Muscle of leg (tissue), 11 donors: ENCODE data around the gene PHACTR1. TPM values are rescaled to one million over a fixed set of nuclear protein-coding genes. Genes with fewer than 3 reads are reported as not detected.
"Not testable (repeated sequence)": the region's sequence is repeated elsewhere in the genome, so short reads cannot be mapped to it uniquely, and the experiment has no call there.

Source experiments
- DNase-seq: peaks from one replicate; pipeline ENCODE4 v3.0.0; 2013
- H3K27ac ChIP-seq: one replicate; pipeline ENCODE4 v1.5.1; 2013; ENCODE audit warnings: mild to moderate bottlenecking, low read length, control low read depth
- H3K27me3 ChIP-seq: one replicate; pipeline ENCODE4 v1.6.1; 2013; ENCODE audit warnings: low read length; ENCODE audit not compliant: control insufficient read depth, insufficient read depth
- H3K36me3 ChIP-seq: one replicate; pipeline ENCODE4 v1.6.1; 2013; ENCODE audit warnings: low read length; ENCODE audit not compliant: control insufficient read depth, insufficient read depth
- H3K4me1 ChIP-seq: one replicate; pipeline ENCODE4 v1.6.1; 2013; ENCODE audit warnings: low read length; ENCODE audit not compliant: control insufficient read depth, insufficient read depth
- H3K4me3 ChIP-seq: one replicate; pipeline ENCODE4 v1.5.1; 2013; ENCODE audit warnings: low read length, control low read depth
- H3K9me3 ChIP-seq: replicated peaks from 2 replicates; pipeline ENCODE4 v1.6.1; 2013; ENCODE audit warnings: low read depth, low read length; ENCODE audit not compliant: control insufficient read depth
- WGBS: methylation state at CpG from one replicate; pipeline ENCODE4 v1.1.5; 2013; ENCODE audit warnings: missing lambda C conversion rate; ENCODE audit not compliant: insufficient coverage; 5-methylcytosine and 5-hydroxymethylcytosine counted together
- polyA plus RNA-seq, 8 donors: library from polyadenylated mRNA; unstranded; fragments of 120-200 nt; gene quantifications; one replicate each; pipeline versions ENCODE4 v1.2.1 to v1.2.3, GENCODE V29; 2013; ENCODE audit warnings: inconsistent platforms in 1 of 8, low replicate concordance in 1 of 8; ENCODE audit not compliant: insufficient read length in 8 of 8, insufficient read depth in 1 of 8
- total RNA-seq: library from RNA; stranded (reverse); fragments of 120-200 nt; gene quantifications from one replicate; pipeline ENCODE4 v1.2.4, GENCODE V29; 2013

PHACTR1 gene
- total and polyA plus RNA-seq, 9 donors, result 3.8 to 9.4 (median 4.6) TPM

GRCh38 chr6:12714022-12714421 is 2.5 kb upstream of the PHACTR1 start:
- Histone ChIP-seq H3K27me3 (no peaks in the 10 kb centered on the region), H3K36me3 (no peaks in the 10 kb centered on the region), H3K9me3 (no peaks in the 10 kb centered on the region), H3K4me3 (no peak overlapping the region), H3K27ac (no peak overlapping the region), H3K4me1 (no peaks in the 10 kb centered on the region)
- no peak for DNase-seq

GRCh38 chr6:12715437-12715836 is 1.1 kb upstream of the PHACTR1 start:
- no peak for DNase-seq
- H3K27me3 ChIP-seq, result no peaks in the 10 kb centered on the region
- WGBS, result no CpG with 5 or more reads among the region's 2 CpGs

GRCh38 chr6:12717356-12717755 is 789 bp downstream of the PHACTR1 start:
- Histone ChIP-seq H3K9me3 (no peaks in the 10 kb centered on the region), H3K27me3 (no peaks in the 10 kb centered on the region), H3K4me1 (no peaks in the 10 kb centered on the region), H3K4me3 (no peak overlapping the region), H3K36me3 (no peaks in the 10 kb centered on the region), H3K27ac (no peak overlapping the region)
- no peak for DNase-seq
- 11% methylated on average over 1 of the region's 9 CpGs for WGBS

More at GRCh38 chr6:12715437-12715836, 1.1 kb upstream of the PHACTR1 start:
- Histone ChIP-seq H3K9me3 (no peaks in the 10 kb centered on the region), H3K36me3 (no peaks in the 10 kb centered on the region), H3K4me1 (no peaks in the 10 kb centered on the region), H3K27ac (no peak overlapping the region), H3K4me3 (no peak overlapping the region)

- Histone ChIP-seq H3K9me3 (no peaks in the 10 kb centered on the region), H3K4me1 (no peaks in the 10 kb centered on the region), H3K27me3 (no peaks in the 10 kb centered on the region), H3K36me3 (no peaks in the 10 kb centered on the region), H3K27ac (no peak overlapping the region), H3K4me3 (no peak overlapping the region)
- WGBS, result 6% methylated on average over 5 of the region's 9 CpGs
- DNase-seq, result peak; percentile 2
These were observed 1.4 kb downstream of the PHACTR1 start for GRCh38 chr6:12718015-12718414.

GRCh38 chr6:12719017-12719416 is 2.5 kb downstream of the PHACTR1 start:
- H3K4me3 ChIP-seq, result no peak overlapping the region
- no peak overlapping the region for H3K27ac ChIP-seq
- WGBS, result no CpG with 5 or more reads among the region's 3 CpGs
- H3K36me3 ChIP-seq, result no peaks in the 10 kb centered on the region
- no peaks in the 10 kb centered on the region for H3K9me3 ChIP-seq
- DNase-seq, result no peak
- no peaks in the 10 kb centered on the region for H3K27me3 ChIP-seq
- no peaks in the 10 kb centered on the region for H3K4me1 ChIP-seq

- Histone ChIP-seq H3K4me3 (no peak overlapping the region), H3K4me1 (no peaks in the 10 kb centered on the region), H3K27ac (no peak overlapping the region), H3K36me3 (no peaks in the 10 kb centered on the region), H3K9me3 (no peaks in the 10 kb centered on the region), H3K27me3 (no peaks in the 10 kb centered on the region)
- WGBS, result 83% methylated on average over 7 of the region's 7 CpGs
- no peak for DNase-seq
These were observed 3.7 kb downstream of the PHACTR1 start for GRCh38 chr6:12720310-12720709.

GRCh38 chr6:12725263-12725662 is 8.7 kb downstream of the PHACTR1 start:
- WGBS, result 43% methylated on average over 1 of the region's 2 CpGs

GRCh38 chr6:12729467-12729866 is 12.9 kb downstream of the PHACTR1 start:
- Histone ChIP-seq H3K36me3 (no peaks in the 10 kb centered on the region), H3K27me3 (no peaks in the 10 kb centered on the region), H3K4me1 (no peaks in the 10 kb centered on the region), H3K9me3 (no peaks in the 10 kb centered on the region), H3K27ac (no peak overlapping the region), H3K4me3 (no peak overlapping the region)
- WGBS, result 67% methylated on average over 2 of the region's 4 CpGs
- no peak for DNase-seq

More at GRCh38 chr6:12725263-12725662, 8.7 kb downstream of the PHACTR1 start:
- Histone ChIP-seq H3K36me3 (no peaks in the 10 kb centered on the region), H3K4me3 (no peak overlapping the region), H3K4me1 (no peaks in the 10 kb centered on the region), H3K27me3 (no peaks in the 10 kb centered on the region), H3K9me3 (no peaks in the 10 kb centered on the region), H3K27ac (no peak overlapping the region)
- no peak for DNase-seq

GRCh38 chr6:12730809-12731208 is 14.2 kb downstream of the PHACTR1 start:
- H3K9me3 ChIP-seq, H3K27me3 ChIP-seq, DNase-seq, H3K27ac ChIP-seq, H3K4me3 ChIP-seq, H3K4me1 ChIP-seq, H3K36me3 ChIP-seq: not testable (repeated sequence)
- no CpG with 5 or more reads among the region's 2 CpGs for WGBS

- Histone ChIP-seq H3K27ac (no peak overlapping the region), H3K36me3 (no peaks in the 10 kb centered on the region), H3K4me3 (no peak overlapping the region), H3K27me3 (no peaks in the 10 kb centered on the region), H3K4me1 (no peaks in the 10 kb centered on the region), H3K9me3 (no peaks in the 10 kb centered on the region)
- no peak for DNase-seq
- WGBS, result no CpG with 5 or more reads among the region's 6 CpGs
These were observed 17.3 kb downstream of the PHACTR1 start for GRCh38 chr6:12733876-12734275.

- Histone ChIP-seq H3K4me1 (no peaks in the 10 kb centered on the region), H3K27ac (no peak overlapping the region), H3K4me3 (no peak overlapping the region), H3K36me3 (no peaks in the 10 kb centered on the region), H3K27me3 (no peaks in the 10 kb centered on the region), H3K9me3 (no peaks in the 10 kb centered on the region)
- WGBS, result no CpG with 5 or more reads among the region's 1 CpG
- peak; percentile 13 for DNase-seq
These were observed 19.2 kb downstream of the PHACTR1 start for GRCh38 chr6:12735786-12736185.
